Stimulated activated CD8-positive, alpha-beta memory T cell treated with anti-CD3 and anti-CD28 coated beads, Interleukin-15, amount 100 ng/mL, for 4 hours (primary cell): Measurements from ENCODE around the gene ANKS4B.
"Not testable (repeated sequence)": the region's sequence is repeated elsewhere in the genome, so short reads cannot be mapped to it uniquely, and the experiment has no call there.

Experiments
- DNase-seq, 2 donors: peaks; one replicate each; pipeline ENCODE4 v3.0.0-alpha.2; 2020; ENCODE audit warnings: low read depth in 2 of 2

The ANKS4B gene

GRCh38 chr16:21218153-21218552 lies 15.3 kb upstream of the ANKS4B start:
- DNase-seq: no peak

GRCh38 chr16:21219551-21219950 lies 13.9 kb upstream of the ANKS4B start:
- no peak for DNase-seq

GRCh38 chr16:21222495-21223337 lies 10.8 kb upstream of the ANKS4B start:
- DNase-seq: no peak

- no peak for DNase-seq
Observed at GRCh38 chr16:21223787-21224186, 9.7 kb upstream of the ANKS4B start.

GRCh38 chr16:21224800-21225199 lies 8.7 kb upstream of the ANKS4B start:
- no peak for DNase-seq

- no peak for DNase-seq
Observed at GRCh38 chr16:21226749-21227148, 6.8 kb upstream of the ANKS4B start.

GRCh38 chr16:21227866-21228265 lies 5.6 kb upstream of the ANKS4B start:
- DNase-seq: no peak

- DNase-seq: no peak
Observed at GRCh38 chr16:21228361-21228872, 5.1 kb upstream of the ANKS4B start.

- DNase-seq: no peak
Observed at GRCh38 chr16:21233045-21233520, 416 bp upstream of the ANKS4B start.

- no peak for DNase-seq
Observed at GRCh38 chr16:21235199-21235585, 1.7 kb downstream of the ANKS4B start.

GRCh38 chr16:21236831-21237230 lies 3.3 kb downstream of the ANKS4B start:
- no peak for DNase-seq

GRCh38 chr16:21239646-21240045 lies 6.1 kb downstream of the ANKS4B start:
- no peak for DNase-seq

GRCh38 chr16:21242756-21243155 lies 9.3 kb downstream of the ANKS4B start:
- no peak for DNase-seq

GRCh38 chr16:21244518-21245215 lies 11.2 kb downstream of the ANKS4B start:
- no peak for DNase-seq

GRCh38 chr16:21248179-21248578 lies 14.7 kb downstream of the ANKS4B start:
- DNase-seq: not testable (repeated sequence)

GRCh38 chr16:21250072-21250923 lies 16.8 kb downstream of the ANKS4B start:
- no peak for DNase-seq

- DNase-seq: no peak
Observed at GRCh38 chr16:21253470-21253869, 20.0 kb downstream of the ANKS4B start.

GRCh38 chr16:21256636-21257035 lies 23.1 kb downstream of the ANKS4B start:
- no peak for DNase-seq

GRCh38 chr16:21257284-21257683 lies 23.8 kb downstream of the ANKS4B start:
- no peak for DNase-seq

GRCh38 chr16:21260870-21261791 lies 27.6 kb downstream of the ANKS4B start:
- DNase-seq: no peak
